Muscle layer of duodenum (tissue), 2 donors: ENCODE results near the gene PHACTR1.

Source experiments
- H3K27ac ChIP-seq: one replicate; pipeline ENCODE4 v1.7.0; 2013; ENCODE audit warnings: mild to moderate bottlenecking, low read length
- H3K27me3 ChIP-seq: one replicate; pipeline ENCODE4 v1.7.0; 2013; ENCODE audit warnings: low read depth, mild to moderate bottlenecking, control low read depth, low read length
- H3K36me3 ChIP-seq, 2 donors: one replicate each; pipeline ENCODE4 v1.7.0; 2013; ENCODE audit warnings: low read length in 2 of 2, control low read depth in 1 of 2, mild to moderate bottlenecking in 1 of 2; ENCODE audit not compliant: insufficient read depth in 2 of 2, control insufficient read depth in 1 of 2
- H3K4me1 ChIP-seq, 2 donors: one replicate each; pipeline ENCODE4 v1.7.0; 2013; ENCODE audit warnings: low read length in 2 of 2, mild to moderate bottlenecking in 2 of 2, control low read depth in 1 of 2, moderate library complexity in 1 of 2; ENCODE audit not compliant: insufficient read depth in 2 of 2, control insufficient read depth in 1 of 2
- H3K4me3 ChIP-seq, 2 donors: one replicate each; pipeline ENCODE4 v1.7.0; 2013; ENCODE audit warnings: low read length in 2 of 2, low read depth in 1 of 2, mild to moderate bottlenecking in 1 of 2
- H3K9me3 ChIP-seq, 2 donors: one replicate each; pipeline ENCODE4 v1.7.0; 2013; ENCODE audit warnings: low read length in 2 of 2, control low read depth in 1 of 2, mild to moderate bottlenecking in 1 of 2; ENCODE audit not compliant: control insufficient read depth in 1 of 2
- donor health status: healthy.

The PHACTR1 gene

DNA sequence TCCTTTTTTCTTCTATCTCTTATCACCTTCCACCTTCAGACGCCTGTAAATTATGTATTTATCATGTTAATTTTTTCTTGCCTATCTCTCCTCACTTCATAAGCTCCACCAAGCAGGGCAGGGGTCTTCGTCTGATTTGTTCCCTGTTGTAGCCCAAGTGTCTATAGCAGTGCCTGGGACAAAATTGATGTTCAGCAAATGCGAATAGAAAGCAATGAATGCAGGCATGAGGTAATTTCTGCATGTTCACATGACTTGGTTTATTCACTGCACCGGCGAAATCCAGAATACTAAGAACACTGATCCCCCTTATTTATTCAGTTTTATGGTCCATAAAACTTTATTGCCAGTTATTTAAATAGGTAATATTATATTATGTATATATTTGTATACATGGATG, 449.7 kb downstream of the PHACTR1 start:
- no peak overlapping the region for H3K4me3 ChIP-seq
- no peaks in the 10 kb centered on the region for H3K27me3 ChIP-seq

DNA sequence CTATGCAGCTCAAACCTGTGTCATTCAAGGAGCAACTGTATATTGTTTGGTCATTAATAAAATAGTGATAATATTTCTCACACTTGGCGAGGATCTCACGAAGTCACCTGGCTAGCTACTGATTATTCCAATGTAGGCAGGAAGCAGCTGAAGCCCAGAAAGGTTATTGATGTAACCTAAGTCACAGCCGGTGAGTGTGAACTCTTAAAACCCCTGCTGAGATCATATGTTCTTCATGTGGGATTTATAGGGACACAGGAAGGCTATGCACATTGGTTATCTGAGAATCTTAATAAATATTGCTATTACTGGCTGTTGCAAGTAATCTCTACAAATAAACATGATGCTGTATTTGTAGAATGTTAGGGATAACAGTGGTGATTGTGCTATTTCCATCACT, 450.3 kb downstream of the PHACTR1 start:
- no peaks in the 10 kb centered on the region for H3K9me3 ChIP-seq
- no peaks in the 10 kb centered on the region for H3K36me3 ChIP-seq
- no peak overlapping the region for H3K27ac ChIP-seq

More for the DNA sequence above, 449.7 kb downstream of the PHACTR1 start:
- Histone ChIP-seq H3K27ac (no peak overlapping the region), H3K9me3 (no peaks in the 10 kb centered on the region), H3K4me1 (no peaks in the 10 kb centered on the region), H3K36me3 (no peaks in the 10 kb centered on the region)

DNA sequence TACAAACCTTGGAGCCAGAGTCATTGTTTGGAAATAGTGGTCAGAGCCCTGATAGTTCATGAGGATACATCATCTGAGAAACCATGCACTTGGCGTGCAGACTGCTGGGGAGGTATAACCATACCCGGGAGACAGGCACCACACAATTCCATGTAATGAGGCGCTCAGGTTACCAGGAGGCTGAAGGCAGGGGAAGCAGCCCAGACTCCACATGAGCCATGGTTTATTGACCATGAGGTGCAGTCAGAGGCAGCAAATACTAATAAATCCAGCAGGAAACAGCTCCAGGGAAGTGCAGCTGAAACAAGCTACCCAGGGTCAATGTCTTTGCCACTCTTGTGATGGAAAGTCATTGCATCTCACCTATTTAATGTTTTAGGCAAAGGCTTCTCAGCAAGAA, 455.7 kb downstream of the PHACTR1 start:
- Histone ChIP-seq H3K4me3 (no peak overlapping the region), H3K4me1 (no peaks in the 10 kb centered on the region), H3K9me3 (no peaks in the 10 kb centered on the region), H3K27me3 (no peaks in the 10 kb centered on the region), H3K36me3 (no peaks in the 10 kb centered on the region), H3K27ac (no peak overlapping the region)

More for the DNA sequence above, 450.3 kb downstream of the PHACTR1 start:
- H3K27me3 ChIP-seq: no peaks in the 10 kb centered on the region
- no peaks in the 10 kb centered on the region for H3K4me1 ChIP-seq
- H3K4me3 ChIP-seq: no peak overlapping the region

DNA sequence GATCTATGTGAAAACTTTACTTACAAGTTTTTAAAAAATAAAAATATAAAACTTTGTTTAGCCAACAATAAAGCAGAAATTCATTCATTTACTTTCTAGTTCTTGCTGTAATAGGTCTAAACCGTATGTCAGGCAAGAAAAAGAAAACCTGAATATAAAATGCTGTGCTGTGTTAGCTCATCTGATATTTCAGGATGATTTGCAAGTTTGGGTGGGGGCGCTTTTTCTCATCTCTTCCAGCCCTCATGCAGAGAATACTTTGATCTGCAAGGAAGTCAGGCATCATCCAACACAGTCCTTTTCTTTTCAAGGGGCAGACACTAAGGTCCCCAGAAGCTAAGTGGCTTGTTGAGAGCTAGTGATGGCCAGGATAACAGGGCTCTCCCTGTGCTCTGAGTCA, 458.5 kb downstream of the PHACTR1 start:
- no peaks in the 10 kb centered on the region for H3K36me3 ChIP-seq
- H3K27ac ChIP-seq: no peak overlapping the region
- H3K4me1 ChIP-seq: no peaks in the 10 kb centered on the region
- H3K27me3 ChIP-seq: no peaks in the 10 kb centered on the region
- no peak overlapping the region for H3K4me3 ChIP-seq
- H3K9me3 ChIP-seq: no peaks in the 10 kb centered on the region

DNA sequence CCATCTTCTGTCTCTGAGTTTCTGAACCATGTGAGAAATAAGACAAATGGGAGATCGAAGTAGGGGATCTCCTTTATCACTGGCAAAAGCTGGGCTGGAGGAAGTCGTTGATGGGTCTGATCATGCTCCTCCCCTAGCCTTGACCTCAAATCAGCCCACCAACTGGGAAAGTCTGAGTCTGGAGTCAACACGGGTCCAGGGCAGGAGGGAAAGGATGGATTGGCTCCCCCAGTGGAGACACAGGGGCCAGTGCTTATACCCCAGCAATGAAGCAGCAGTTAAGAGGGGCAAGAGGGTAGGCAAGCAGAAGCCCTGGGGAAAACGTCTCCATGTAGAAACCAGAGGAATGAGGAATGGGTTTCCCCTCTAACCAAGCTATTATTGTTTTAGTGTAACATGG, 459.2 kb downstream of the PHACTR1 start:
- Histone ChIP-seq H3K4me1 (no peaks in the 10 kb centered on the region), H3K27me3 (no peaks in the 10 kb centered on the region), H3K27ac (no peak overlapping the region), H3K36me3 (no peaks in the 10 kb centered on the region), H3K4me3 (no peak overlapping the region), H3K9me3 (no peaks in the 10 kb centered on the region)

DNA sequence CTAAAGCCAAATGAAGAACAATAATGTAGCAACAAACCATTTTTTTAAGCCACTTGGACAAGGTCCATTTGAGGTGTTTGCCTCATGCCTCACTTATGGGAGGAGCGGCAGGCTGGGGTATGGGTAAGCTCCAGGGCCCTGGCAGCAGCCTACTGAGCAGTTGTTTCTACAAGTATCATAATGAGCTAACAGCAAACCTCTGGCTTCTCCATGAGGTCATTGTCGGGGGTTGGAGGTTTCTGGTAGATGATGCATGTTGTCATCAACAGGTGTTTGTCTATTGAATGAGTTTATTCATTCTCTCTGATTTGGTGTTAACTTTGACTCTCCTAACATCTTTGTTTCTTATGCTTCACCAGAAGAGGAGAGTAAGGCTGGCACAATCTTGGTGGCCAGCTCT, 461.1 kb downstream of the PHACTR1 start:
- Histone ChIP-seq H3K27me3 (no peaks in the 10 kb centered on the region), H3K36me3 (no peaks in the 10 kb centered on the region), H3K27ac (no peak overlapping the region), H3K4me1 (no peaks in the 10 kb centered on the region), H3K9me3 (no peaks in the 10 kb centered on the region), H3K4me3 (no peak overlapping the region)

DNA sequence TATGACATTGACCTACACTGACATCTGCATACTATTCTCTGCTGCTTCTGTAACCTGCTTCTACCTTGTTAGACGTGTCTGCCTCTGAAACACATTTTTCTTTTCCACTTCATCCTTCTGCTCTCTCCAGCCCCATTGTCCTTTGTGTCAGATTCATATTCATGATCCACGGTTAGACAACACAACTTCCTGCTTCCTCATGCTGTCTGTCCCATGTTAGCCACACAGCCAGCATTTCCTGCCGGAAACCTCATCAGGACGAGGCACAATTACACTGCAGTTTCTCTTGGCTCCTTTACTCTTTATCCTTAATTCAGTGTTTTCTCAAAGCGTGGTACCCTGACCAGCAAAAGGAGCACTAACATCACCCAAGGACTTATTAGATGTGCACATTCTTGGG, 461.5 kb downstream of the PHACTR1 start:
- Histone ChIP-seq H3K27me3 (no peaks in the 10 kb centered on the region), H3K9me3 (no peaks in the 10 kb centered on the region), H3K4me3 (no peak overlapping the region), H3K27ac (no peak overlapping the region), H3K36me3 (no peaks in the 10 kb centered on the region), H3K4me1 (no peaks in the 10 kb centered on the region)

DNA sequence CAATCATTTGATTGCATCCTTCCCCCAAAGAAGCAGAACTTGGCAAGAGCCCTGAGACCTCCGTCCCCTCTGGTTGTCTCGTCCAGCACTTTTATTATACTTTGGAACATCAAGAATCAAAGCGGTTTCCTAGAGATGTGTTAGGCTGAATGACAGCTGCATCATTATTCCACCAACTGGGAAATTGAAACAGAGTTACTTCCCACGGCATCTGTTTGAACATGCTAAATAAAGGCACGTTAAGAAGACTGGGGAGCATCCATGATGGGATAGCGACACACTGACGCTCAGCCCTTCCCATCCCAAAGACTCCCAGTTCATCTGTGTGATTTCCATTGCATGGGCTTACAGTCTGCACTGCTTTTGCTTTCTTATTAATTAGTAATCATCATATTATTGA, 464.0 kb downstream of the PHACTR1 start:
- Histone ChIP-seq H3K4me3 (no peak overlapping the region), H3K27me3 (no peaks in the 10 kb centered on the region), H3K36me3 (no peaks in the 10 kb centered on the region), H3K4me1 (no peaks in the 10 kb centered on the region), H3K9me3 (no peaks in the 10 kb centered on the region), H3K27ac (no peak overlapping the region)

DNA sequence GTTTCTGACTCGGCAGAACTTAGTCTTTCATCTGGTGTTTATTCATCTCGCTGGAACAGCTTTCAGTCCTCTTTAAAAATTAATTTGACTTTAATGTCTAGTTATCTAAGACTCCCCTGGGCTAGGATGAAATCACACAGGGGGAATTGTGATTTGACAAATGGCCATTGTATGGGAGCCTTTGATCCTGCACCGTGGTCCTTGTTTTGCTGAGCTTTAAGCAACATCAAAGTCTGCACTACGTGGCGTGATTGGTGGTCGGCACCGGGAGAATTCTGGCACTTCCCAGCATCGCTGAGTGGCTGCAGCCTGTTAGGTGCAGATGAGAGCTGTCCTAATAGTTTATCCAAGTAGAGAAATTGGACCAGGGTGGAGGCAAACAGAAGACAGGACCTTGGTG, 464.8 kb downstream of the PHACTR1 start:
- Histone ChIP-seq H3K27ac (no peak overlapping the region), H3K36me3 (no peaks in the 10 kb centered on the region), H3K9me3 (no peaks in the 10 kb centered on the region), H3K27me3 (no peaks in the 10 kb centered on the region), H3K4me1 (no peaks in the 10 kb centered on the region), H3K4me3 (peak overlapping the region in 1 of 2 donors; percentile 11)

DNA sequence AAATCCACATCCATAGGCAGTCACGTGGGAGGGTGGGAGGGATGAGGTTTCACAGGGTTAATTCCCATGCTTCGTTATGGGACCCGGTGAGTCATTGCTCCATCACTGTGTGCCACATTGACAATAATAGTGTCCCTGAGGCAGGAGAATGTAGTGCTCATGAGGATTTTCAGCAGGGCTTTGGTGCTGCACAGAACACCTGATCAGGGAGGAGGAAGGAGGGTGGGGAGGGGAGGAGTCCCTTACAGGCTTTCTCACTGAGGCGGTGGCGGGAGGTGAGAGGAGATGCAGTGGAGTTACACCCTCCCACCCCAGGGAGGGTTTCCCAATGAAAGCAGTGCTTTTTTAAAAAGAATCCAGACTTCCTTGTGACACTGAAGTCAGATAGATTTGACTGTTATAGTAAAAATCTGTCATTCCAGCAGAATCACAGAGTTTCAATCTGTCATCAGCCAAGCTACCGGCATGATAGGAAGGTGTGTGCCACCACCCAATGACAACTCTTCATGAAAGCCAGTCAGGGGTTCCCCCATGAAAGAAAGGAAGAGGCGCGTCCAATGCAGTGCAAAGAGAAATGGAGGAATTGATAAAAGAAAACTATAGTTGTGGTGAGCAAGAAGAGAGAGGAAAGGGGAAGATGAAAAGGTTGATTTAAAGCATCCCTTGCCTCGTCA, 467.0 kb downstream of the PHACTR1 start:
- Histone ChIP-seq H3K9me3 (no peaks in the 10 kb centered on the region), H3K36me3 (no peaks in the 10 kb centered on the region), H3K4me3 (no peak overlapping the region), H3K27me3 (no peaks in the 10 kb centered on the region), H3K4me1 (no peaks in the 10 kb centered on the region), H3K27ac (no peak overlapping the region)

DNA sequence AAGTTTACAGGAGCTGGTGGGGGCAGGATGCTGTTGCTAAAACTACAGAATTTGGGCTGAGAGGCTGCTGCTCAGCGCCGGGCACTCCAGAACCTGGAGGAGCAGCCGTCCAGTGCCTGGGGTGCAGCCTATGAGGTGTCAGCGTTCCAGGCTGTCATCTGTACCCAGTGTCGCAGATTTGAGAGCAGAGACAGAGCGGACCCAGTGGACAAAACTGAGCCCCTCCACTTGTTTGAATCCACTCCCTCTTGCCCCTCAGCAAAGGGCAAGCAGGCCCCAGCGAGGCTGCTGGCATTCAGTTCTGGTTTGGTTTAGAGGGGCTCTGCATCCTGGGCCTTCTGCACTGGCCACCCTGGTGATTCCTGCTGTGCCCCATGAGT, 467.5 kb downstream of the PHACTR1 start:
- H3K36me3 ChIP-seq: no peaks in the 10 kb centered on the region
- H3K27ac ChIP-seq: no peak overlapping the region
- H3K4me3 ChIP-seq: no peak overlapping the region
- no peaks in the 10 kb centered on the region for H3K4me1 ChIP-seq
- H3K9me3 ChIP-seq: no peaks in the 10 kb centered on the region
- H3K27me3 ChIP-seq: no peaks in the 10 kb centered on the region

DNA sequence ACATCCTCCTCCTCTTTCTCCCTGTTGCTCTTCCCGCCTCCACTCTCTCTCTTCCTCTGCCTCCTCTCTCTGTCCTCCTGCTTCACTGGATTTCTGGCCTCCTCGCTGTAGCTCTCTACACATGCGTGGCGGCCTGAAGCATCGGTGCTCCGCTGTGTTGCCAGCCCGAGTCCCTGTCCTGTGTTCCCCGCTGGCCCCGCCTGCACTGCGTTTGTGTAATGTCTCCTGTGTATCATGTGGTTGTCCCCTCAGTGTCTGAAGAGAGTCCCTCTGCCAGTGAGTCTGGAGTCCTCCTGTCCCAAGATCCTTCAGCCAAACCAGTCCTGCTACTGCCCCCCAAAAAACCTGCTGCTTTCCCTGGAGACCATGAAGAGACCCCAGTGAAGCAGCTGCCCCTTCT, 468.0 kb downstream of the PHACTR1 start:
- H3K9me3 ChIP-seq: no peaks in the 10 kb centered on the region
- no peak overlapping the region for H3K27ac ChIP-seq
- no peaks in the 10 kb centered on the region for H3K36me3 ChIP-seq
- H3K4me3 ChIP-seq: no peak overlapping the region
- H3K27me3 ChIP-seq: no peaks in the 10 kb centered on the region
- no peaks in the 10 kb centered on the region for H3K4me1 ChIP-seq
